K562 (cell line): Measurements from ENCODE around the gene PHF3. TPM values are rescaled to one million over a fixed set of nuclear protein-coding genes. Genes with fewer than 3 reads are reported as not detected.

Experiments used
- ATAC-seq: fragments of 200-7000 bp; cut with Tn5 transposase; 3 replicates; pipeline ENCODE4 v1.9.1; 2020; ENCODE audit warnings: moderate library complexity
- BruUV-seq: library from RNA; stranded (reverse); fragments of 400-500 nt; replicated peaks from 2 replicates; lab custom pipeline; 2021; lab: Mats Ljungman, UMichigan
- CTCF ChIA-PET: fragments of 300-600 bp; formaldehyde crosslinking; extraction: SDS; loops from one replicate; lab custom pipeline; 2021; ENCODE audit warnings: low intra/inter-chr PET ratio; lab: Yijun Ruan, JAX
- POLR2A ChIA-PET: fragments of 300-600, 350-650 bp; sonication (Branson Sonifier 250); formaldehyde crosslinking; extraction: SDS; loops from one replicate; lab custom pipeline; 2021; ENCODE audit warnings: antibody characterized with exemption, inconsistent platforms; lab: Yijun Ruan, JAX
- DNase-seq, 4 experiments: peaks; one replicate each; pipeline versions ENCODE4 v3.0.0 to v3.0.0-alpha.2; 2011 to 2018; ENCODE audit warnings: low spot score in 3 of 4, mixed read lengths in 3 of 4; ENCODE audit errors: extremely low read depth in 1 of 4
- FAIRE-seq: peaks from 2 replicates; lab custom pipeline; 2011; peaks lifted over from hg19 to GRCh38; lab: Jason Lieb, UNC
- H2AFZ ChIP-seq: 2 replicates; pipeline ENCODE4 v1.6.0; 2011; ENCODE audit warnings: low read depth, low read length, control low read depth, inconsistent platforms
- H3K27ac ChIP-seq: fragments of 200-600 bp; 3 replicates; pipeline ENCODE4 v1.8.0; 2011; ENCODE audit warnings: low read depth, mild to moderate bottlenecking, control low read depth, inconsistent platforms, low read length, moderate library complexity, mixed read lengths; ENCODE audit errors: extremely low read depth
- H3K27me3 ChIP-seq, 2 experiments: fragments of 300-600 bp in 1 of 2; 2 replicates in 1 of 2; 3 replicates in 1 of 2; pipeline versions ENCODE4 v1.6.0 to v1.8.0; 2011; ENCODE audit warnings: inconsistent platforms in 2 of 2, low read length in 2 of 2, mild to moderate bottlenecking in 1 of 2, mixed read lengths in 1 of 2, moderate library complexity in 1 of 2; ENCODE audit not compliant: control insufficient read depth in 2 of 2, insufficient read depth in 2 of 2
- H3K36me3 ChIP-seq: fragments of 300-600 bp; 3 replicates; pipeline ENCODE4 v1.8.0; 2011; ENCODE audit warnings: mild to moderate bottlenecking, low read length, inconsistent platforms; ENCODE audit not compliant: control insufficient read depth, insufficient read depth
- H3K4me1 ChIP-seq, 2 experiments: fragments of 200-600 bp in 1 of 2; replicated peaks in 1 of 2; 2 replicates in 1 of 2; 3 replicates in 1 of 2; pipeline versions ENCODE4 v1.5.1 to v1.8.0; 2011; ENCODE audit warnings: inconsistent platforms in 2 of 2, low read length in 2 of 2, mild to moderate bottlenecking in 1 of 2, mixed read lengths in 1 of 2, moderate library complexity in 1 of 2; ENCODE audit not compliant: control insufficient read depth in 2 of 2, insufficient read depth in 2 of 2
- H3K4me2 ChIP-seq: 2 replicates; pipeline ENCODE4 v1.6.1; 2011; ENCODE audit warnings: low read length, control low read depth, inconsistent platforms, mixed read lengths; ENCODE audit not compliant: insufficient read depth
- H3K4me3 ChIP-seq: fragments of 200-600 bp; sonication (generic), shearing (Covaris generic); 2 replicates; pipeline ENCODE4 v1.5.1; 2016; ENCODE audit warnings: control low read depth, inconsistent platforms
- H3K79me2 ChIP-seq: fragments of 200-600 bp; 3 replicates; pipeline ENCODE4 v1.8.0; 2011; ENCODE audit warnings: low read length, inconsistent platforms; ENCODE audit not compliant: control insufficient read depth, insufficient read depth
- H3K9ac ChIP-seq, 2 experiments: 2 replicates each; pipeline versions ENCODE4 v1.6.0 to v1.6.1; 2011; ENCODE audit warnings: low read depth in 2 of 2, low read length in 2 of 2, control low read depth in 1 of 2, inconsistent platforms in 1 of 2, mild to moderate bottlenecking in 1 of 2, mixed read lengths in 1 of 2; ENCODE audit not compliant: insufficient read depth in 1 of 2
- H3K9me1 ChIP-seq: one replicate; pipeline ENCODE4 v1.6.0; 2011; ENCODE audit warnings: inconsistent platforms, mild to moderate bottlenecking, low read length, moderate library complexity; ENCODE audit not compliant: control insufficient read depth, insufficient read depth
- H3K9me3 ChIP-seq: replicated peaks from 2 replicates; pipeline ENCODE4 v1.5.1; 2011; ENCODE audit warnings: low read depth, low read length, inconsistent platforms; ENCODE audit not compliant: control insufficient read depth, insufficient read depth
- H4K20me1 ChIP-seq: replicated peaks from 2 replicates; pipeline ENCODE4 v1.6.1; 2011; ENCODE audit warnings: low read length, inconsistent platforms, mixed read lengths; ENCODE audit not compliant: control insufficient read depth, insufficient read depth
- ZNF316 ChIP-seq: fragments of 450-650 bp; IDR thresholded peaks from 2 replicates; pipeline ENCODE4 v1.6.1; 2016
- ZNF324 ChIP-seq: fragments of 250-450 bp; sonication (Bioruptor Pico); IDR thresholded peaks from 2 replicates; pipeline ENCODE4 v1.4.0; 2020; ENCODE audit warnings: mild to moderate bottlenecking
- ZNF592 ChIP-seq: fragments of 450-650 bp; IDR thresholded peaks from 2 replicates; pipeline ENCODE4 v1.6.1; 2017; ENCODE audit warnings: antibody characterized with exemption, mild to moderate bottlenecking
- in situ Hi-C: fragments of 300-500 bp; cut with MboI; formaldehyde crosslinking; loops from 4 replicates; pipeline ENCODE4 v1.15.0; 2018; ENCODE audit warnings: inconsistent platforms, mixed read lengths
- intact Hi-C: fragments of 100-400 bp; cut with micrococcal nuclease; formaldehyde crosslinking; loops from 2 replicates; pipeline ENCODE4 v1.14.2; 2022
- polyA plus RNA-seq, 8 experiments: library from polyadenylated mRNA; depleted of rRNA in 4 of 8; stranded (reverse) in 5 of 8; unstranded in 3 of 8; fragments of >200 nt; fragmentation: Nextera tagmentation in 2 of 8; fragmentation: Illumina TruSeq in 1 of 8; extraction: Ambion mirVana in 2 of 8; extraction: Trizol in 1 of 8; gene quantifications; 2 replicates each; pipeline versions ENCODE4 v1.2.1 to v1.2.3, GENCODE V29; 2011 to 2014; ENCODE audit warnings: inconsistent platforms in 1 of 8, missing spikeins in 1 of 8
- total RNA-seq, 7 experiments: library from RNA; depleted of rRNA in 6 of 7; stranded (reverse); fragments of >200 nt in 6 of 7; fragmentation: Illumina TruSeq in 2 of 7; extraction: Trizol in 2 of 7; gene quantifications; 2 replicates each; pipeline versions ENCODE4 v1.2.1 to v1.2.3, GENCODE V29; 2011 to 2021; ENCODE audit warnings: low replicate concordance in 1 of 7

The PHF3 gene
- total and polyA plus RNA-seq, 9 of the 15 experiments (the other 6 are each of a cell fraction or from before 2014, with no cell fraction given): 8.1 to 51.2 (median 30.9) TPM

GRCh38 chr6:63759605-63760105, 124.1 kb downstream of the PHF3 start (continued):
- TF ChIP-seq ZNF592: no peak

GRCh38 chr6:63760199-63760598, 124.6 kb downstream of the PHF3 start:
- H3K4me3 ChIP-seq: no peak overlapping the region
- POLR2A ChIA-PET: no interaction called here
- FAIRE-seq (no peak), ATAC-seq (no peak), DNase-seq (no peak)
- BruUV-seq: no TSS peak
- H3K9ac ChIP-seq: no peak overlapping the region
- H3K9me3 ChIP-seq: no peaks in the 10 kb centered on the region
- CTCF ChIA-PET: no interaction called here
- no peak overlapping the region for H3K27ac ChIP-seq
- no peaks in the 10 kb centered on the region for H3K4me1 ChIP-seq
- no peaks in the 10 kb centered on the region for H3K27me3 ChIP-seq
- TF ChIP-seq ZNF316 (peak; percentile 35; the same call in 1 of the 2 replicates), ZNF324 (CRISPR knock-in tag) (no peak)
- H3K36me3 ChIP-seq: no peaks in the 10 kb centered on the region
- no peak overlapping the region for H3K4me2 ChIP-seq
- no peaks in the 10 kb centered on the region for H4K20me1 ChIP-seq
- H2AFZ ChIP-seq: no peak overlapping the region
- in situ Hi-C loops: loop anchor here (5.0 kb wide), 1 partner anchor 163 kb away; no protein-coding TSS in a partner anchor
- intact Hi-C loops: loop anchor here (10.0 kb wide), 1 partner anchor 295 kb away; no protein-coding TSS in a partner anchor
- H3K9me1 ChIP-seq: no peaks in the 10 kb centered on the region
- H3K79me2 ChIP-seq: no peaks in the 10 kb centered on the region
